ENCODE results near the gene WDR76.

WDR76 gene

DNA sequence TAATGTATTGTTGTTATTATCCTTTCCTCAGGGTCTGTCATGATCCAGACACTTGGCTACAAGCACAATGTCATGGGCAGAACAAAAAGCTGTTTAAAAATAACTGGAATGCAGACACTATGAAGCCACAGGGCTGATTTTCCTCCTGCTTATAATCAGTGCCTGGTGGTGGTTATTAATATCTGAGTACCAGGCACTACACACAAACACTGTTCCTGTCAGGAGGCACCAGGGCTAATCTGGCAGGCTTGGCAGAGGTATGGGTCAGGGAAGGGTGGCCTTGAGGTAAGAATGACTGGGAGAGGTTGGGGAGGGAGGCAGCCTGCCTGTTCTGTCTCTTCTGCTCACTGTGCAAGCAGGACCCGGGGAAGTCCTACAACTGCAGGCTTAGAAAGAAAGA, 67.2 kb downstream of the WDR76 start:
- TF ChIP-seq CTCF (conservative IDR thresholded peaks at IDR 0.05; ENCODE audit: low read length) (no peak), EZH2phosphoT487 (IDR thresholded peaks at IDR 0.05; ENCODE audit: borderline replicate concordance) (no peak)
- H3K9me3 ChIP-seq (ENCODE audit: insufficient read depth, low read depth, low read length), result no peaks in the 10 kb centered on the region
- no peak overlapping the region for H3K4me3 ChIP-seq (ENCODE audit: low read length, poor library complexity, severe bottlenecking)
- no peaks in the 10 kb centered on the region for H3K4me1 ChIP-seq (ENCODE audit: insufficient read depth, low read length, poor library complexity, severe bottlenecking)
- no peak overlapping the region for H2AFZ ChIP-seq (ENCODE audit: low read length)
- H3F3A ChIP-seq (ENCODE audit: low read depth), result no peaks in the 10 kb centered on the region
- no peak overlapping the region for H3K9ac ChIP-seq (ENCODE audit: low read depth, low read length, poor library complexity, severe bottlenecking)
- no peaks in the 10 kb centered on the region for H3K36me3 ChIP-seq (ENCODE audit: insufficient read depth, low read length)
- no peaks in the 10 kb centered on the region for H3K27me3 ChIP-seq (ENCODE audit: insufficient read depth, low read length, poor library complexity, severe bottlenecking)
- no peaks in the 10 kb centered on the region for H3K79me2 ChIP-seq (ENCODE audit: insufficient read depth, low read length)
- H4K20me1 ChIP-seq (ENCODE audit: insufficient read depth, low read length, poor library complexity, severe bottlenecking), result no peaks in the 10 kb centered on the region
- H3K9me2 ChIP-seq (replicated peaks; ENCODE audit: low read depth, low read length), result no peaks in the 10 kb centered on the region
- no peak overlapping the region for H3K4me2 ChIP-seq (ENCODE audit: low read depth, low read length, poor library complexity, severe bottlenecking)

- H3F3A ChIP-seq (ENCODE audit: low read depth), result no peaks in the 10 kb centered on the region
- no peaks in the 10 kb centered on the region for H3K36me3 ChIP-seq (ENCODE audit: insufficient read depth, low read length)
- no peaks in the 10 kb centered on the region for H3K79me2 ChIP-seq (ENCODE audit: insufficient read depth, low read length)
- H3K4me1 ChIP-seq (ENCODE audit: insufficient read depth, low read length, poor library complexity, severe bottlenecking), result no peaks in the 10 kb centered on the region
- no peak overlapping the region for H2AFZ ChIP-seq (ENCODE audit: low read length)
- H3K9me2 ChIP-seq (replicated peaks; ENCODE audit: low read depth, low read length), result no peaks in the 10 kb centered on the region
- TF ChIP-seq EZH2phosphoT487 (IDR thresholded peaks at IDR 0.05; ENCODE audit: borderline replicate concordance) (no peak), CTCF (conservative IDR thresholded peaks at IDR 0.05; ENCODE audit: low read length) (no peak)
- no peak overlapping the region for H3K4me2 ChIP-seq (ENCODE audit: low read depth, low read length, poor library complexity, severe bottlenecking)
- H3K27me3 ChIP-seq (ENCODE audit: insufficient read depth, low read length, poor library complexity, severe bottlenecking), result no peaks in the 10 kb centered on the region
- no peaks in the 10 kb centered on the region for H3K9me3 ChIP-seq (ENCODE audit: insufficient read depth, low read depth, low read length)
- H3K4me3 ChIP-seq (ENCODE audit: low read length, poor library complexity, severe bottlenecking), result no peak overlapping the region
- H3K9ac ChIP-seq (ENCODE audit: low read depth, low read length, poor library complexity, severe bottlenecking), result no peak overlapping the region
- H4K20me1 ChIP-seq (ENCODE audit: insufficient read depth, low read length, poor library complexity, severe bottlenecking), result no peaks in the 10 kb centered on the region
These were observed 68.8 kb downstream of the WDR76 start for GRCh38 chr15:43895586-43895985.

GRCh38 chr15:43896543-43896942, 69.7 kb downstream of the WDR76 start:
- Histone ChIP-seq H4K20me1 (ENCODE audit: insufficient read depth, low read length, poor library complexity, severe bottlenecking) (no peaks in the 10 kb centered on the region), H3K79me2 (ENCODE audit: insufficient read depth, low read length) (no peaks in the 10 kb centered on the region), H3F3A (ENCODE audit: low read depth) (no peaks in the 10 kb centered on the region), H3K4me3 (ENCODE audit: low read length, poor library complexity, severe bottlenecking) (no peak overlapping the region), H3K9me3 (ENCODE audit: insufficient read depth, low read depth, low read length) (no peaks in the 10 kb centered on the region), H2AFZ (ENCODE audit: low read length) (no peak overlapping the region), H3K27me3 (ENCODE audit: insufficient read depth, low read length, poor library complexity, severe bottlenecking) (no peaks in the 10 kb centered on the region), H3K9me2 (replicated peaks; ENCODE audit: low read depth, low read length) (no peaks in the 10 kb centered on the region), H3K9ac (ENCODE audit: low read depth, low read length, poor library complexity, severe bottlenecking) (no peak overlapping the region), H3K36me3 (ENCODE audit: insufficient read depth, low read length) (no peaks in the 10 kb centered on the region), H3K4me2 (ENCODE audit: low read depth, low read length, poor library complexity, severe bottlenecking) (no peak overlapping the region), H3K4me1 (ENCODE audit: insufficient read depth, low read length, poor library complexity, severe bottlenecking) (peaks cover 5% of the 10 kb centered on the region)
- TF ChIP-seq EZH2phosphoT487 (IDR thresholded peaks at IDR 0.05; ENCODE audit: borderline replicate concordance) (no peak), CTCF (conservative IDR thresholded peaks at IDR 0.05; ENCODE audit: low read length) (no peak)
